A549 (cell line): ENCODE measurements around the gene SGCD. TPM values are rescaled to one million over a fixed set of nuclear protein-coding genes. Genes with fewer than 3 reads are reported as not detected.

ENCODE experiments used
- ATAC-seq, 2 experiments: fragments of 200-7000 bp in 1 of 2; fragments of >200 bp in 1 of 2; cut with Nextera tagmentation in 1 of 2; cut with Tn5 transposase in 1 of 2; 3 replicates each; pipeline versions ENCODE4 v1.8.0 to v1.9.1; 2018 to 2020; ENCODE audit warnings: mild to moderate bottlenecking in 1 of 2, moderate library complexity in 1 of 2
- CTCF ChIA-PET: fragments of 300-600 bp; sonication (Branson Sonifier 250); formaldehyde crosslinking; extraction: SDS; loops from one replicate; lab custom pipeline; 2021; ENCODE audit warnings: antibody characterized with exemption, inconsistent platforms; lab: Yijun Ruan, JAX
- POLR2A ChIA-PET: fragments of 350-600 bp; formaldehyde crosslinking; extraction: SDS; loops from one replicate; lab custom pipeline; 2021; ENCODE audit warnings: antibody characterized with exemption, inconsistent platforms; lab: Yijun Ruan, JAX
- DNase-seq, 2 experiments: peaks; one replicate each; pipeline versions ENCODE4 v3.0.0 to v3.0.0-alpha.2; 2011 to 2016; ENCODE audit warnings: low read depth in 1 of 2, low spot score in 1 of 2
- FAIRE-seq: peaks from 2 replicates; lab custom pipeline; 2011; peaks lifted over from hg19 to GRCh38; lab: Jason Lieb, UNC
- H3K27ac ChIP-seq, 2 experiments: fragments of >200 bp; sonication (Bioruptor Twin); formaldehyde crosslinking; 3 replicates each; pipeline ENCODE4 v1.5.1; 2016 to 2017
- H3K4me1 ChIP-seq: fragments of >200 bp; sonication (Bioruptor Twin); formaldehyde crosslinking; 3 replicates; pipeline ENCODE4 v1.6.1; 2016
- H3K4me2 ChIP-seq: fragments of >200 bp; sonication (Bioruptor Twin); formaldehyde crosslinking; 3 replicates; pipeline ENCODE4 v1.6.1; 2016
- H3K4me3 ChIP-seq: fragments of >200 bp; sonication (Bioruptor Twin); formaldehyde crosslinking; 3 replicates; pipeline ENCODE4 v1.5.1; 2016
- H3K9me3 ChIP-seq: fragments of >200 bp; sonication (Bioruptor Twin); formaldehyde crosslinking; 3 replicates; pipeline ENCODE4 v1.6.1; 2016
- CHD4 ChIP-seq: fragments of 200-600 bp; sonication (generic); IDR thresholded peaks from 2 replicates; pipeline ENCODE4 v1.6.1; 2016; ENCODE audit warnings: antibody characterized with exemption, mild to moderate bottlenecking, borderline replicate concordance
- FOSB ChIP-seq: fragments of 250-450 bp; sonication (Bioruptor Pico); IDR thresholded peaks from 2 replicates; pipeline ENCODE4 v1.5.0; 2020; ENCODE audit warnings: mild to moderate bottlenecking, moderate library complexity
- HDAC2 ChIP-seq: fragments of 200-600 bp; sonication (generic); IDR thresholded peaks from 2 replicates; pipeline ENCODE4 v1.6.1; 2016
- HOXB5 ChIP-seq: fragments of 250-450 bp; sonication (Bioruptor Pico); IDR thresholded peaks from 2 replicates; pipeline ENCODE4 v1.5.0; 2020; ENCODE audit warnings: mild to moderate bottlenecking, moderate library complexity
- JUN ChIP-seq, 2 experiments: fragments of >200 bp; sonication (Bioruptor Twin); formaldehyde crosslinking; IDR thresholded peaks; 2 replicates in 1 of 2; 3 replicates in 1 of 2; pipeline ENCODE4 v1.6.1; 2016 to 2017
- JUNB ChIP-seq: fragments of >200 bp; sonication (Bioruptor Twin); formaldehyde crosslinking; IDR thresholded peaks from 2 replicates; pipeline ENCODE4 v1.6.1; 2016
- MAFK ChIP-seq: fragments of 450-650 bp; IDR thresholded peaks from 2 replicates; pipeline ENCODE4 v1.6.1; 2014; ENCODE audit not compliant: partially characterized antibody
- MYC ChIP-seq: IDR thresholded peaks from 2 replicates; pipeline ENCODE4 v1.6.1; 2012; ENCODE audit warnings: mild to moderate bottlenecking, inconsistent platforms, low read length, improper control_type of control experiment, borderline replicate concordance
- PHF8 ChIP-seq: fragments of 200-600 bp; sonication (generic); IDR thresholded peaks from 2 replicates; pipeline ENCODE4 v1.6.1; 2016; ENCODE audit warnings: low read depth, mild to moderate bottlenecking, antibody characterized with exemption, moderate library complexity, borderline replicate concordance
- POLR2A ChIP-seq: IDR thresholded peaks from 2 replicates; pipeline ENCODE4 v1.6.1; 2012; ENCODE audit warnings: mild to moderate bottlenecking, low read length
- RCOR1 ChIP-seq: fragments of 150-350 bp; IDR thresholded peaks from 2 replicates; pipeline ENCODE4 v1.6.1; 2014; ENCODE audit warnings: antibody characterized with exemption, low read length, low read depth
- RFX5 ChIP-seq: fragments of 450-650 bp; IDR thresholded peaks from 2 replicates; pipeline ENCODE4 v1.7.1; 2014; ENCODE audit warnings: antibody characterized with exemption, mild to moderate bottlenecking, moderate library complexity
- RNF2 ChIP-seq: fragments of 200-600 bp; sonication (generic); IDR thresholded peaks from 2 replicates; pipeline ENCODE4 v1.6.1; 2016; ENCODE audit warnings: low read depth, mild to moderate bottlenecking, antibody characterized with exemption, moderate library complexity, borderline replicate concordance
- TFCP2L1 ChIP-seq: fragments of 250-450 bp; sonication (Bioruptor Pico); IDR thresholded peaks from 2 replicates; pipeline ENCODE4 v1.5.0; 2021; ENCODE audit warnings: mild to moderate bottlenecking
- ZSCAN20 ChIP-seq: fragments of 250-450 bp; sonication (Bioruptor Pico); IDR thresholded peaks from 2 replicates; pipeline ENCODE4 v1.8.0; 2022; ENCODE audit warnings: mild to moderate bottlenecking, moderate library complexity
- WGBS: methylation state at CpG from one replicate; pipeline ENCODE4 v1.1.6; 2017; ENCODE audit errors: missing lambda C conversion rate; 5-methylcytosine and 5-hydroxymethylcytosine counted together
- polyA plus RNA-seq, 4 experiments: library from polyadenylated mRNA; depleted of rRNA in 3 of 4; stranded (reverse); fragments of >200 nt; fragmentation: RNase III in 1 of 4; extraction: RNeasy Plus Mini Kit Qiagen cat#74134 plus additional on column Dnase treatment in 1 of 4; gene quantifications; 2 replicates in 3 of 4; 3 replicates in 1 of 4; pipeline ENCODE4 v1.2.3, GENCODE V29; 2011 to 2017
- TF ChIP-seq, protein P1 (sequence below): IDR thresholded peaks from 2 replicates; pipeline ENCODE4 v1.6.1; 2012; ENCODE audit warnings: low read depth, borderline replicate concordance
- TF ChIP-seq, protein P2 (sequence below): fragments of 200-600 bp; sonication (generic); IDR thresholded peaks from 2 replicates; pipeline ENCODE4 v1.6.1; 2016; ENCODE audit warnings: antibody characterized with exemption, mild to moderate bottlenecking, moderate library complexity
- TF ChIP-seq, protein P3 (sequence below): fragments of 450-650 bp; IDR thresholded peaks from 2 replicates; pipeline ENCODE4 v1.6.1; 2014; ENCODE audit warnings: antibody characterized with exemption
- TF ChIP-seq, protein P4 (sequence below): fragments of 250-450 bp; sonication (Bioruptor Pico); IDR thresholded peaks from 2 replicates; pipeline ENCODE4 v1.5.0; 2020; ENCODE audit warnings: low read depth, mild to moderate bottlenecking, moderate library complexity
- TF ChIP-seq, protein P5 (sequence below): fragments of >200 bp; sonication (Bioruptor Twin); formaldehyde crosslinking; IDR thresholded peaks from 3 replicates; pipeline ENCODE4 v1.5.1; 2016

Gene SGCD
- polyA plus RNA-seq, 2 of the 4 experiments (the other 2 are of a cell fraction) = 7.6 to 10.6 TPM

DNA sequence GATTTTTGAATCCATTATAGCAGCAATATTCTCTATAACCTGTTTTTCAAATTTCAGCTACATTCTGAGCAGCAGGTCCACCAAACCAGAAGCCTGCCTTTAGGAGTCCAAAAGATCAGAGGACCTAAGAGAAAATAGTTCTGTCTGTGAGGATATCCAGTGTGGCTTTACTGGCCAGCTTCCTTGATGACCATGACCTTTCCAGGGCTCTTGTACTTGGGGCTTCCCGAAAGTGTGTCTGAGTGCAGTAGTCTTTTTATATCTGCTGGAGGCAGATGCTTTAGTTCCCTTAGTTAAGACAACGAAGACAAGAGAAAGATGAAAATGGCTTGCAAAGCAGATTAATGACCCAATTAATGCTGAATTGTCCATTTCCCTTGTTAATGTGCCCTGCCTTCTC lies 72.4 kb downstream of the SGCD start (continued):
- TF ChIP-seq, protein P1, sequence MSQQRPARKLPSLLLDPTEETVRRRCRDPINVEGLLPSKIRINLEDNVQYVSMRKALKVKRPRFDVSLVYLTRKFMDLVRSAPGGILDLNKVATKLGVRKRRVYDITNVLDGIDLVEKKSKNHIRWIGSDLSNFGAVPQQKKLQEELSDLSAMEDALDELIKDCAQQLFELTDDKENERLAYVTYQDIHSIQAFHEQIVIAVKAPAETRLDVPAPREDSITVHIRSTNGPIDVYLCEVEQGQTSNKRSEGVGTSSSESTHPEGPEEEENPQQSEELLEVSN = no peak
- TF ChIP-seq, all 56 proteins: peak for 0

DNA sequence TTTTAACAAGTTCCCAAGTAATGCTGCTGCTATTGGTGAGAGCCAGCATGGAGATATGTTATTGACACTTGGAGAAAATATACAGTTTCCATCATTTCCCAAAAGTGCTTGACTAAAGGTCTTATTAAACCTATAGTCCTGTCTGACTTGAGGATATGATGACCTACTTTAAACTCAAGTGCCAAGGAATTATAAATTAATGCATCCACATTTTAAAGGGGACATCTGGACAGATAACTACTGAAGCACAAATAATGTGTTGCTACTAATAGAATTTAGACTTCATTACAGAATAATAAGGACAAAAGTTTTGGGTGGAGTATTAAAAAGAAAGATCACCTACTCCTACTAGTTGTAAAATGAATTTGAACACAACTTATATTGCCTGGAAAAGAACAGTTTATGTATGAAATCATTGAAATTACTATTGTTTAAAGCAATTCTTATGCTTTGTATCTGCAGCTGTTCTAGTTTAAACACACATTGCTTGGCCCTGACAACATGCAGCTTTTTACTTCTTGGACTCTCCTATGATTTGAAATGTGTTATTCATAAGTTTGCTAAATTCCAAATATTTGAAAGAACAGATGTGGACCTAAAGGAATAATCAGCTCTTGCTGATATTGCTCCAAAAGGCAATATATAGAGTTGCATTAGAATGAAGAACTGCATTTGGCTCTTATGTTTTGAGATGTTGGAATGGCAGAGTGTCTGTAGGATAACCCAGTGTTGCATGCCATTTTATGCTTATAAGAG lies 73.4 kb downstream of the SGCD start:
- Histone ChIP-seq H3K4me2 (no peak overlapping the region), H3K4me3 (no peak overlapping the region), H3K27ac (no peak overlapping the region)
- DNase-seq (no peak), FAIRE-seq (no peak), ATAC-seq (no peak)
- no peak for TF ChIP-seq FOSB (CRISPR knock-in tag)
- TF ChIP-seq, protein P2, sequence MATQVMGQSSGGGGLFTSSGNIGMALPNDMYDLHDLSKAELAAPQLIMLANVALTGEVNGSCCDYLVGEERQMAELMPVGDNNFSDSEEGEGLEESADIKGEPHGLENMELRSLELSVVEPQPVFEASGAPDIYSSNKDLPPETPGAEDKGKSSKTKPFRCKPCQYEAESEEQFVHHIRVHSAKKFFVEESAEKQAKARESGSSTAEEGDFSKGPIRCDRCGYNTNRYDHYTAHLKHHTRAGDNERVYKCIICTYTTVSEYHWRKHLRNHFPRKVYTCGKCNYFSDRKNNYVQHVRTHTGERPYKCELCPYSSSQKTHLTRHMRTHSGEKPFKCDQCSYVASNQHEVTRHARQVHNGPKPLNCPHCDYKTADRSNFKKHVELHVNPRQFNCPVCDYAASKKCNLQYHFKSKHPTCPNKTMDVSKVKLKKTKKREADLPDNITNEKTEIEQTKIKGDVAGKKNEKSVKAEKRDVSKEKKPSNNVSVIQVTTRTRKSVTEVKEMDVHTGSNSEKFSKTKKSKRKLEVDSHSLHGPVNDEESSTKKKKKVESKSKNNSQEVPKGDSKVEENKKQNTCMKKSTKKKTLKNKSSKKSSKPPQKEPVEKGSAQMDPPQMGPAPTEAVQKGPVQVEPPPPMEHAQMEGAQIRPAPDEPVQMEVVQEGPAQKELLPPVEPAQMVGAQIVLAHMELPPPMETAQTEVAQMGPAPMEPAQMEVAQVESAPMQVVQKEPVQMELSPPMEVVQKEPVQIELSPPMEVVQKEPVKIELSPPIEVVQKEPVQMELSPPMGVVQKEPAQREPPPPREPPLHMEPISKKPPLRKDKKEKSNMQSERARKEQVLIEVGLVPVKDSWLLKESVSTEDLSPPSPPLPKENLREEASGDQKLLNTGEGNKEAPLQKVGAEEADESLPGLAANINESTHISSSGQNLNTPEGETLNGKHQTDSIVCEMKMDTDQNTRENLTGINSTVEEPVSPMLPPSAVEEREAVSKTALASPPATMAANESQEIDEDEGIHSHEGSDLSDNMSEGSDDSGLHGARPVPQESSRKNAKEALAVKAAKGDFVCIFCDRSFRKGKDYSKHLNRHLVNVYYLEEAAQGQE = no peak
- TF ChIP-seq, all 56 proteins: peak for 0
- Histone ChIP-seq H3K9me3 (peaks cover 8% of the 10 kb centered on the region; the same call in 1 of the 3 replicates), H3K4me1 (peaks cover 9% of the 10 kb centered on the region)
- ChIA-PET CTCF (no interaction called here), POLR2A (no interaction called here)

DNA sequence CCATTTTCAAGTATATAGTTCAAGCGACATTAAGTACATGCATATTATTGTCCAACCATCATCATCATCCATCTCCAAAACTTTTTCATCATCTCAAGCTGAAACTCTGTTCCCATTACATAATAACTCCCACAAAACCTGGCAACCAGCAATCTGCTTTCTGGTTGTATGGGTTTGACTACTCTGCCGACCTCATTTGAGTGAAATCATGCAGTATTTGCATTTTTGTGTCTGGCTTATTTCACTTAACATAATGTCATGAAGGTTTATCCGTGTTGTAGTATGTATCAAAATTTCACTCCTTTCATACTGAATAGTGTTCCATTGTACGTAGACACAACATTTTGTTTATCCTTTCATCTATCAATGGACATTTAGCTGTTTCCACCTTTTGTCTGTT lies 74.8 kb downstream of the SGCD start:
- Histone ChIP-seq H3K4me3 (no peak overlapping the region), H3K4me1 (no peaks in the 10 kb centered on the region; the same call in 2 of the 3 replicates), H3K4me2 (no peak overlapping the region), H3K27ac (no peak overlapping the region), H3K9me3 (peaks cover 6% of the 10 kb centered on the region; the same call in 1 of the 3 replicates)
- ATAC-seq (no peak), FAIRE-seq (no peak), DNase-seq (no peak)
- ChIA-PET CTCF (no interaction called here), POLR2A (no interaction called here)
- WGBS = 82% methylated on average over 4 of the region's 4 CpGs
- TF ChIP-seq JUNB (no peak), MAFK (no peak), HOXB5 (no peak), POLR2A (no peak), PHF8 (no peak), CHD4 (no peak), RNF2 (no peak), RCOR1 (no peak), JUN (IDR thresholded peaks at IDR 0.05) (no peak), RFX5 (no peak), MYC (no peak), TFCP2L1 (CRISPR knock-in tag) (no peak), ZSCAN20 (CRISPR knock-in tag) (no peak), HDAC2 (no peak)
- TF ChIP-seq, protein P3, sequence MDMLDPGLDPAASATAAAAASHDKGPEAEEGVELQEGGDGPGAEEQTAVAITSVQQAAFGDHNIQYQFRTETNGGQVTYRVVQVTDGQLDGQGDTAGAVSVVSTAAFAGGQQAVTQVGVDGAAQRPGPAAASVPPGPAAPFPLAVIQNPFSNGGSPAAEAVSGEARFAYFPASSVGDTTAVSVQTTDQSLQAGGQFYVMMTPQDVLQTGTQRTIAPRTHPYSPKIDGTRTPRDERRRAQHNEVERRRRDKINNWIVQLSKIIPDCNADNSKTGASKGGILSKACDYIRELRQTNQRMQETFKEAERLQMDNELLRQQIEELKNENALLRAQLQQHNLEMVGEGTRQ = no peak
- TF ChIP-seq, protein P4, sequence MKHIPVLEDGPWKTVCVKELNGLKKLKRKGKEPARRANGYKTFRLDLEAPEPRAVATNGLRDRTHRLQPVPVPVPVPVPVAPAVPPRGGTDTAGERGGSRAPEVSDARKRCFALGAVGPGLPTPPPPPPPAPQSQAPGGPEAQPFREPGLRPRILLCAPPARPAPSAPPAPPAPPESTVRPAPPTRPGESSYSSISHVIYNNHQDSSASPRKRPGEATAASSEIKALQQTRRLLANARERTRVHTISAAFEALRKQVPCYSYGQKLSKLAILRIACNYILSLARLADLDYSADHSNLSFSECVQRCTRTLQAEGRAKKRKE (CRISPR knock-in tag) = no peak
- TF ChIP-seq, protein P5, sequence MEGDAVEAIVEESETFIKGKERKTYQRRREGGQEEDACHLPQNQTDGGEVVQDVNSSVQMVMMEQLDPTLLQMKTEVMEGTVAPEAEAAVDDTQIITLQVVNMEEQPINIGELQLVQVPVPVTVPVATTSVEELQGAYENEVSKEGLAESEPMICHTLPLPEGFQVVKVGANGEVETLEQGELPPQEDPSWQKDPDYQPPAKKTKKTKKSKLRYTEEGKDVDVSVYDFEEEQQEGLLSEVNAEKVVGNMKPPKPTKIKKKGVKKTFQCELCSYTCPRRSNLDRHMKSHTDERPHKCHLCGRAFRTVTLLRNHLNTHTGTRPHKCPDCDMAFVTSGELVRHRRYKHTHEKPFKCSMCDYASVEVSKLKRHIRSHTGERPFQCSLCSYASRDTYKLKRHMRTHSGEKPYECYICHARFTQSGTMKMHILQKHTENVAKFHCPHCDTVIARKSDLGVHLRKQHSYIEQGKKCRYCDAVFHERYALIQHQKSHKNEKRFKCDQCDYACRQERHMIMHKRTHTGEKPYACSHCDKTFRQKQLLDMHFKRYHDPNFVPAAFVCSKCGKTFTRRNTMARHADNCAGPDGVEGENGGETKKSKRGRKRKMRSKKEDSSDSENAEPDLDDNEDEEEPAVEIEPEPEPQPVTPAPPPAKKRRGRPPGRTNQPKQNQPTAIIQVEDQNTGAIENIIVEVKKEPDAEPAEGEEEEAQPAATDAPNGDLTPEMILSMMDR = no peak
